ENCODE measurements around the gene C11orf16.
A peak's percentile ranks its signal among the peaks of the same experiment; 100 is the strongest.
"Not testable (repeated sequence)": the region's sequence is repeated elsewhere in the genome, so short reads cannot be mapped to it uniquely, and the experiment has no call there.

C11orf16 gene

GRCh38 chr11:8932564-8933180 is at the start of gene C11orf16:
Gene C11orf16 (minus strand): TSS chr11:8932947. CDS start chr11:8932308, 639 bp downstream.
- no peak within 1 kb of the TSS for H3K9ac ChIP-seq (ENCODE audit: low read depth, low read length)
- no peak within 1 kb of the TSS for H3K4me3 ChIP-seq (ENCODE audit: low read depth, low read length)
- H3K36me3 ChIP-seq (ENCODE audit: control insufficient read depth, insufficient read depth, low read length), result no peaks in the 10 kb centered on the region
- no peak within 1 kb of the TSS for H3K27ac ChIP-seq (ENCODE audit: low read depth, low read length)
- peaks cover 14% of the 10 kb centered on the region for H3K4me1 ChIP-seq (ENCODE audit: control insufficient read depth, insufficient read depth, low read length)
- no peaks in the 10 kb centered on the region for H3K27me3 ChIP-seq (ENCODE audit: control insufficient read depth, insufficient read depth, low read length)
- H3K9me3 ChIP-seq (ENCODE audit: control insufficient read depth, insufficient read depth, low read length), result no peaks in the 10 kb centered on the region

DNA sequence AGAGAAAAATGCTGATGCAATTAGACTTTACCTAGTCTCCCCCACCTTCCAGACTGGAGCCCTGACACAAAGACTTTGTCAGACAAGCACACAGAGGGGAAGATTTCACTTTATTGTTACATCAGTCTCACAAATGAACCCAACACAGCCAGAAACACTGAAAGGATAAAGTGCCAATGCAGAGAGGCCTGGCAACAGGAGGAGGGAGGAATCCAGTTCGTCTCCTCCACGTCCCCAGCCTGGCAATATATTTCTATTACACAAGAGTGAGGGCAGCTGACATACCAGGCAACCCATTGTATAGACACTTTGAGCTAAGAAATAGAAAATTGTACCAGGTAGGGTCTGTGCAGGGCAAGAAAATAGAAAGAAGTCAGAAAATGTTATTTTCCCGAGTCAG is 47.7 kb upstream of the C11orf16 start:
- no peaks in the 10 kb centered on the region for H3K36me3 ChIP-seq (ENCODE audit: control insufficient read depth, insufficient read depth, low read length)
- H3K9ac ChIP-seq (ENCODE audit: low read depth, low read length), result no peak overlapping the region
- no peak overlapping the region for H3K27ac ChIP-seq (ENCODE audit: low read depth, low read length)
- H3K4me3 ChIP-seq (ENCODE audit: low read depth, low read length), result no peak overlapping the region
- H3K4me1 ChIP-seq (ENCODE audit: control insufficient read depth, insufficient read depth, low read length), result no peaks in the 10 kb centered on the region
- no peaks in the 10 kb centered on the region for H3K27me3 ChIP-seq (ENCODE audit: control insufficient read depth, insufficient read depth, low read length)
- no peaks in the 10 kb centered on the region for H3K9me3 ChIP-seq (ENCODE audit: control insufficient read depth, insufficient read depth, low read length)

GRCh38 chr11:8979365-8979764 is 46.6 kb upstream of the C11orf16 start:
- H3K27me3 ChIP-seq (ENCODE audit: control insufficient read depth, insufficient read depth, low read length); H3K9ac ChIP-seq (ENCODE audit: low read depth, low read length); H3K36me3 ChIP-seq (ENCODE audit: control insufficient read depth, insufficient read depth, low read length): not testable (repeated sequence)

DNA sequence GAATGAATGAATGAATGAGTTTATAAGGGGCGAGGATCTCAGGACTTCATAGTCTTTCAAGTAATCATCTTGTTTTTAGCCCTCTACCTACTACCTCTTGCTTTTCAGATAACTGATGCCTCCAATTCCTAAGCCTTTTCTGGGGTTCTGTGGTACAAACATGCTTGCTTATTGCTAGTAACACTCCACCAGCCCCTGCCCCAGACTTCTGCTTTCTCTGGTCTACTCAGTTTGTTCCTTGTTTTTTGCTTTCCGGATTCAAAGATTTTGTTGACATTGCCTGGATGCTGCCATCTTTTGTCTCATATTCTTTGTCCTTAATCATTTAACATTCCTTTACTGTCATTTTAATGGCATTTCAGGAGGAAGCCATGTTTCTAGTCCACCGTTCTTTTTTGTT is 40.4 kb upstream of the C11orf16 start:
- no peaks in the 10 kb centered on the region for H3K27me3 ChIP-seq (ENCODE audit: control insufficient read depth, insufficient read depth, low read length)
- no peaks in the 10 kb centered on the region for H3K9me3 ChIP-seq (ENCODE audit: control insufficient read depth, insufficient read depth, low read length)
- no peaks in the 10 kb centered on the region for H3K36me3 ChIP-seq (ENCODE audit: control insufficient read depth, insufficient read depth, low read length)
- H3K27ac ChIP-seq (ENCODE audit: low read depth, low read length), result no peak overlapping the region
- no peak overlapping the region for H3K9ac ChIP-seq (ENCODE audit: low read depth, low read length)
- no peaks in the 10 kb centered on the region for H3K4me1 ChIP-seq (ENCODE audit: control insufficient read depth, insufficient read depth, low read length)
- H3K4me3 ChIP-seq (ENCODE audit: low read depth, low read length), result no peak overlapping the region

More at GRCh38 chr11:8979365-8979764, 46.6 kb upstream of the C11orf16 start:
- H3K4me3 ChIP-seq (ENCODE audit: low read depth, low read length); H3K4me1 ChIP-seq (ENCODE audit: control insufficient read depth, insufficient read depth, low read length); H3K9me3 ChIP-seq (ENCODE audit: control insufficient read depth, insufficient read depth, low read length); H3K27ac ChIP-seq (ENCODE audit: low read depth, low read length): not testable (repeated sequence)

GRCh38 chr11:8971924-8972316 is 39.2 kb upstream of the C11orf16 start:
- Histone ChIP-seq H3K9me3 (ENCODE audit: control insufficient read depth, insufficient read depth, low read length) (no peaks in the 10 kb centered on the region), H3K4me3 (ENCODE audit: low read depth, low read length) (no peak overlapping the region), H3K27me3 (ENCODE audit: control insufficient read depth, insufficient read depth, low read length) (no peaks in the 10 kb centered on the region), H3K27ac (ENCODE audit: low read depth, low read length) (no peak overlapping the region), H3K4me1 (ENCODE audit: control insufficient read depth, insufficient read depth, low read length) (no peaks in the 10 kb centered on the region), H3K9ac (ENCODE audit: low read depth, low read length) (no peak overlapping the region), H3K36me3 (ENCODE audit: control insufficient read depth, insufficient read depth, low read length) (no peaks in the 10 kb centered on the region; the same call in 1 of the 2 replicates)

DNA sequence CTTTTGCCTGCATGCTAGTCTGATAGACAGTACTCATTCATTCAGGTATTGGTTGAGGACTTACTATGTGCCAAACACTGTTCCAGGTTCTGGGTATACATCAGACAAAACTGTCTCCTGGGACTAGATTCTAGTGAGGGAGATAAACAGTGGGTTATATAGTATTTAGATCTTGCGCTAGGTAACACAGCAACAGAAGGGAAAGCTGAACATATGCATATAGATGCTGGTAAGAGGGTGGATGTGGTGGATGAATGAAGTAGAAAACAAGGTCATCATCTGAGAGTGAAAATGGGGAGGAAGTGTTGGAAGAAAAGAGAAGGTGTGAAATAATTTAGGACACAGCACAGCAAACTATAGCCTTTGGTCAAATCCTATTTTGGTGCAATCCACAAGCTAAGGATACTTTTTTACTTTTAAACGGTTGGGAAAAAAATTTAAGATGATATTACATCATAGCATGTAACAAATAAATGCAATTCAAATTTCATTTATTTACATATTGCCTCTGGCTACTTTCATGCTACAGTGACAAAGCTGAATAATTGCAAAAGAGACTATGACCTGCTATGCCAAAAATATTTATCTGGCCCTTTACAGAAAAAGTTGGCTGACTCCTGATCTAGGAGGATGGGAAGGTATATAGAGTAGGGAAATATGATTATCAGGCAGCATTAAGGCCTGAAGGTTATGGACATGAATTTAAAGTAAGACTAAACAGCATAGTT is 38.6 kb upstream of the C11orf16 start:
- Histone ChIP-seq H3K9ac (ENCODE audit: low read depth, low read length) (no peak overlapping the region), H3K4me1 (ENCODE audit: control insufficient read depth, insufficient read depth, low read length) (no peaks in the 10 kb centered on the region), H3K27me3 (ENCODE audit: control insufficient read depth, insufficient read depth, low read length) (no peaks in the 10 kb centered on the region), H3K9me3 (ENCODE audit: control insufficient read depth, insufficient read depth, low read length) (no peaks in the 10 kb centered on the region), H3K27ac (ENCODE audit: low read depth, low read length) (no peak overlapping the region), H3K4me3 (ENCODE audit: low read depth, low read length) (no peak overlapping the region), H3K36me3 (ENCODE audit: control insufficient read depth, insufficient read depth, low read length) (no peaks in the 10 kb centered on the region; the same call in 1 of the 2 replicates)

DNA sequence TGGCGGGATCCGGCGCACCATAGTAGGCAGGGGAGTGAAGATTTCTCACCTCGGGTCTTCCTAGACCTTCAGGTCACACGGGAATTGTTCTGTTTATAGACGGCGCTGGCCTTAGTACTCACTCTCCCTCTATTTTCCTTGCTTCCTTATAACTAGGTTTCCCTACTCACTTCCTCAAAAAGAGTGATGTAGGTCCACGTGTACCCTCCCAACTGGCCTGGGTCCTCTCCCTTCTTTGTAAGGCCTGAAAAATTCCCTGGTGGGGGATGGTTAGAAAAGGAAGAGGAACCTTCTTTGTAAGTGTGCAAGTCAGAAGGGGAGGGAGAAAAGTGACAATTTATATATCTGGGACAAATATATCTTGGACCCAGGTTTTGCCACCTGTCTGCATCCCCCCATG is 34.4 kb upstream of the C11orf16 start:
- H3K9ac ChIP-seq (ENCODE audit: low read depth, low read length), result no peak overlapping the region
- no peaks in the 10 kb centered on the region for H3K27me3 ChIP-seq (ENCODE audit: control insufficient read depth, insufficient read depth, low read length)
- no peaks in the 10 kb centered on the region for H3K9me3 ChIP-seq (ENCODE audit: control insufficient read depth, insufficient read depth, low read length)
- no peak overlapping the region for H3K4me3 ChIP-seq (ENCODE audit: low read depth, low read length)
- peaks cover 3% of the 10 kb centered on the region; the same call in 1 of the 2 replicates for H3K4me1 ChIP-seq (ENCODE audit: control insufficient read depth, insufficient read depth, low read length)
- H3K27ac ChIP-seq (ENCODE audit: low read depth, low read length), result no peak overlapping the region
- no peaks in the 10 kb centered on the region; the same call in 1 of the 2 replicates for H3K36me3 ChIP-seq (ENCODE audit: control insufficient read depth, insufficient read depth, low read length)

DNA sequence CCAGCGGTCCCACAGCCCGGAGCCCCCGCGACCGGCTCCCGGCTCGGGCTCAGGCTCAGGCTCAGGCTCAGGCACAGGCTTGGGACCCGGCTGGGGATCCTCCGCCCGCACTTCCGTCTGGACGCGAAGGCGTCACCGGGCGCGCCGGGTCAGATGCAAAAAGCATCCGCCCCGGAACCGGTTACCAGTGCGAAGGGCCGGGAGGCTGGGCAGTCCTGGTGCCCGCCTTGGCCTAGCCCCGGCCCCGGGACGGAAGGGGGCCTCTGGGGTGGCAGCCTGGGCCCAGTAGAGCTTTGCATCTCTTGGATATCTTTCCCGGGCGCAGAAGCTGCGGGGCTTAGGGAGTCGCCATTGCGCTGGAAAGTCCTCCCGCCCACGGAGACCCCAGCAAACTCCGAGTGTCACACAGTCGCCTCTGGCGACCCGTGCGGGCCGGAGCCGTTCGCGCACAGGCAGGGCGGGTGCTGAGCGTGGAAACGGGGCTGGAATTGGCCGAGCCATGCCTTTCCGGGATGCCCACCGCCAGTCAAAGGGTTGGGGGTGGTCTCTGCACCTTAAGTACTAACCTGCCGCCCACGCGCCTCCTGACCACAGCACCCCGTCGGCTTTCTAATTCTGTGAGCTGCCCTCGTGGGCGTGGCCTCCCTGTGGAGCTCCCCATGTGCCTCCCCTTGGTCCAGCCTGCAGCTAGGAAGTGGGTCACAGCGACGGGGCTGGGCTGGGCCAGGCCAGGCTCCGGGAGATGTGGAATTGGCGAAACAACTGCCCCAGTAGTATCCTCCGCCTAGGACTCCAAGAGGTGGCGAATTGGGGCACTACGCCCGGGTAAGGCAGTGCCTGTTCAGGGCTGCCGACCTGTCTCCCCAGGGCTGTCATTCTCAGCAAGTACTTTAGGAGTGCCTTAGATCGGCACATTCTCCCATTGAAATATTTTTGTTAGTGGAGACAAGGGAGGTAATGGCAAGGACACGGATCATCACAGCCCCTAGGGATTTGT is 31.9 kb upstream of the C11orf16 start, which contains the start of gene TMEM9B:
Gene TMEM9B, minus strand, starts transcription at position 119 of the 997 bp plus-strand sequence. CDS start 129 bp downstream, outside the sequence.
- Histone ChIP-seq H3K9ac (ENCODE audit: low read depth, low read length) (peak within 1 kb of the TSS; percentile 87), H3K9me3 (ENCODE audit: control insufficient read depth, insufficient read depth, low read length) (no peaks in the 10 kb centered on the region), H3K27ac (ENCODE audit: low read depth, low read length) (peak within 1 kb of the TSS; percentile 99), H3K4me3 (ENCODE audit: low read depth, low read length) (peak within 1 kb of the TSS; percentile 99), H3K27me3 (ENCODE audit: control insufficient read depth, insufficient read depth, low read length) (no peaks in the 10 kb centered on the region), H3K36me3 (ENCODE audit: control insufficient read depth, insufficient read depth, low read length) (no peaks in the 10 kb centered on the region; the same call in 1 of the 2 replicates), H3K4me1 (ENCODE audit: control insufficient read depth, insufficient read depth, low read length) (peaks cover 3% of the 10 kb centered on the region; the same call in 1 of the 2 replicates)

DNA sequence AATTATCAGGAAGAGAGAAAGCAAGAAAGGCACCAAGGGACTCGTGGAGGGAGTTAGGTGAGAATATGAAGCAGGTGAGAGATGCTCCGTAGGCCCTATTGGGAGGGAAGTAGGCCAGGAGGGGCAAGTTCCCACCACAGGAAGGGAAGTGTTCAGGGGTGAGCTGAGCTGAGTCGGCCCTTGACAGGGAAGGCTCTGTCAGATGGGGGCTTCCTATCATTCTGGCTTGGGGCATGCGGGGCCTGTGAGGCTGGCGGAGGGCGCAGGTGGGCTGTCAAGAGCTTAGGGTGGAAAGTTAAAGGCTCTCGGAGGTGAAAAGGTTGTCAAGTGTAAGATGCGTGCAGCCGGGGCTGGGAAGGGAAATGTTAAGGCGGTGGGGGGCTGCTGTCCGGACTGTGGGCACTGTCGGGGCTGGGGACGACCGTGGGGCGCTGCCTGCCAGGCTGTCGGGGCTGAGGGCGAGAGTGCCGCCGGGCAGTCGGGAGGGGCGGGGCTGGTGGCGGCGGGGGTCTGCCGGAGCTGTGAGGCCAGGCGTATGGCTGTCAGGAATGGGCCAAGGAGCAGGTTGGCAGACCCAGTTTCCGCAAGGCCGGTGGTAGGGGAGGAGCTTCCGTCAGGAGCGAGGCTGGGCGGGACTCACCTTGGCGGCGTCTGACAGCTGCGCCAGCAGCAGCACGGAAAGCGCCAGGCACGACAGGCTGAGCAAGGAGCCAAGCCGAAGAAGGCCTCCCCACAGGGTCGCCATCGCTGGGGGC is 31.0 kb upstream of the C11orf16 start:
- Histone ChIP-seq H3K4me3 (ENCODE audit: low read depth, low read length) (peak overlapping the region; percentile 99), H3K4me1 (ENCODE audit: control insufficient read depth, insufficient read depth, low read length) (peaks cover 3% of the 10 kb centered on the region; the same call in 1 of the 2 replicates), H3K9me3 (ENCODE audit: control insufficient read depth, insufficient read depth, low read length) (no peaks in the 10 kb centered on the region), H3K27me3 (ENCODE audit: control insufficient read depth, insufficient read depth, low read length) (no peaks in the 10 kb centered on the region), H3K27ac (ENCODE audit: low read depth, low read length) (peak overlapping the region; percentile 99), H3K9ac (ENCODE audit: low read depth, low read length) (peak overlapping the region; percentile 87; the same call in 1 of the 2 replicates), H3K36me3 (ENCODE audit: control insufficient read depth, insufficient read depth, low read length) (no peaks in the 10 kb centered on the region; the same call in 1 of the 2 replicates)

GRCh38 chr11:8962841-8963240 is 30.1 kb upstream of the C11orf16 start:
- H3K9me3 ChIP-seq (ENCODE audit: control insufficient read depth, insufficient read depth, low read length), result no peaks in the 10 kb centered on the region
- peak overlapping the region; percentile 99; the same call in 1 of the 2 replicates for H3K4me3 ChIP-seq (ENCODE audit: low read depth, low read length)
- H3K9ac ChIP-seq (ENCODE audit: low read depth, low read length), result no peak overlapping the region
- H3K4me1 ChIP-seq (ENCODE audit: control insufficient read depth, insufficient read depth, low read length), result peaks cover 3% of the 10 kb centered on the region; the same call in 1 of the 2 replicates
- no peak overlapping the region for H3K27ac ChIP-seq (ENCODE audit: low read depth, low read length)
- H3K36me3 ChIP-seq (ENCODE audit: control insufficient read depth, insufficient read depth, low read length), result no peaks in the 10 kb centered on the region; the same call in 1 of the 2 replicates
- no peaks in the 10 kb centered on the region for H3K27me3 ChIP-seq (ENCODE audit: control insufficient read depth, insufficient read depth, low read length)

Measured in HUES48 (cell line).